GM18507 (cell line): ENCODE data around the gene PGM2L1.
"Not testable (repeated sequence)": the region's sequence is repeated elsewhere in the genome, so short reads cannot be mapped to it uniquely, and the experiment has no call there.

ENCODE experiments used
- DNase-seq: peaks from one replicate; pipeline ENCODE4 v3.0.0; 2011; ENCODE audit warnings: low read depth; ENCODE audit not compliant: insufficient read length; ENCODE audit errors: extremely low spot score
- FAIRE-seq: peaks from 2 replicates; lab custom pipeline; 2011; peaks lifted over from hg19 to GRCh38; lab: Jason Lieb, UNC

Gene PGM2L1

GRCh38 chr11:74398244-74399159 is at the start of gene PGM2L1:
TSS of gene PGM2L1 (minus strand) at chr11:74398433. CDS start at chr11:74398161, 272 bp downstream.
- DNase-seq: peak; percentile 91
- FAIRE-seq: peak; percentile 98

GRCh38 chr11:74447720-74448119 is 49.5 kb upstream of the PGM2L1 start:
- DNase-seq (no peak), FAIRE-seq (no peak)

- DNase-seq (no peak), FAIRE-seq (no peak)
Measured at GRCh38 chr11:74446532-74446938, 48.3 kb upstream of the PGM2L1 start.

- FAIRE-seq: no peak
- DNase-seq: no peak
Measured at GRCh38 chr11:74444173-74444826, 46.1 kb upstream of the PGM2L1 start.

- DNase-seq (no peak), FAIRE-seq (no peak)
Measured at GRCh38 chr11:74443071-74443864, 45.0 kb upstream of the PGM2L1 start.

GRCh38 chr11:74442636-74443035 is 44.4 kb upstream of the PGM2L1 start:
- FAIRE-seq (no peak), DNase-seq (no peak)

GRCh38 chr11:74438681-74439080 is 40.4 kb upstream of the PGM2L1 start:
- FAIRE-seq (no peak), DNase-seq (no peak)

GRCh38 chr11:74437441-74438042 is 39.3 kb upstream of the PGM2L1 start:
- no peak for DNase-seq
- FAIRE-seq: no peak

GRCh38 chr11:74434528-74434927 is 36.3 kb upstream of the PGM2L1 start:
- no peak for DNase-seq
- FAIRE-seq: no peak

- FAIRE-seq (no peak), DNase-seq (no peak)
Measured at GRCh38 chr11:74429205-74429604, 31.0 kb upstream of the PGM2L1 start.

- no peak for FAIRE-seq
- no peak for DNase-seq
Measured at GRCh38 chr11:74427384-74427886, 29.2 kb upstream of the PGM2L1 start.

GRCh38 chr11:74425100-74425499 is 26.9 kb upstream of the PGM2L1 start:
- DNase-seq: no peak
- FAIRE-seq: no peak

- DNase-seq (no peak), FAIRE-seq (no peak)
Measured at GRCh38 chr11:74418509-74418895, 20.3 kb upstream of the PGM2L1 start.

GRCh38 chr11:74417860-74418508 is 19.8 kb upstream of the PGM2L1 start:
- FAIRE-seq: no peak

GRCh38 chr11:74417379-74417804 is 19.2 kb upstream of the PGM2L1 start:
- DNase-seq: no peak
- FAIRE-seq: no peak

More at GRCh38 chr11:74417860-74418508, 19.8 kb upstream of the PGM2L1 start:
- no peak for DNase-seq

- not testable (repeated sequence) for DNase-seq, FAIRE-seq
Measured at GRCh38 chr11:74416974-74417373, 18.7 kb upstream of the PGM2L1 start.

GRCh38 chr11:74412733-74413359 is 14.6 kb upstream of the PGM2L1 start:
- FAIRE-seq (no peak), DNase-seq (no peak)

- no peak for DNase-seq
Measured at GRCh38 chr11:74412321-74412720, 14.1 kb upstream of the PGM2L1 start.

More at GRCh38 chr11:74412321-74412720, 14.1 kb upstream of the PGM2L1 start:
- no peak for FAIRE-seq
